DND-41 (cell line): ENCODE data around the gene NUDT7.

Experiments used
- CTCF ChIP-seq: IDR thresholded peaks from 2 replicates; pipeline ENCODE4 v1.5.1; 2012; ENCODE audit warnings: borderline replicate concordance, low read length, moderate library complexity, mild to moderate bottlenecking; ENCODE audit not compliant: poor library complexity, severe bottlenecking; ENCODE audit errors: extremely low read depth
- EZH2 ChIP-seq: IDR thresholded peaks from 3 replicates; pipeline ENCODE4 v1.6.1; 2012; ENCODE audit warnings: borderline replicate concordance, low read depth, mild to moderate bottlenecking, moderate library complexity, low read length, inconsistent platforms; ENCODE audit not compliant: severe bottlenecking

- TF ChIP-seq CTCF (no peak), EZH2 (no peak)
Observed at GRCh38 chr16:77762262-77762661, 39.9 kb downstream of the NUDT7 start.
